Type B pancreatic cell (in vitro differentiated cells): ENCODE results near the gene SPCS2. TPM values are rescaled to one million over a fixed set of nuclear protein-coding genes. Genes with fewer than 3 reads are reported as not detected.

Experiments used
- DNase-seq: peaks from one replicate; pipeline ENCODE4 v3.0.0; 2021; ENCODE audit warnings: mixed read lengths; ENCODE audit not compliant: unreplicated experiment; ENCODE audit errors: extremely low spot score
- H3K27ac Mint-ChIP-seq: 2 replicates; pipeline ENCODE4 v1.8.0; 2021; ENCODE audit warnings: mild to moderate bottlenecking, mixed read lengths
- H3K27me3 Mint-ChIP-seq: 2 replicates; pipeline ENCODE4 v1.8.0; 2021; ENCODE audit warnings: mixed read lengths
- H3K36me3 Mint-ChIP-seq: 2 replicates; pipeline ENCODE4 v1.8.0; 2021; ENCODE audit warnings: mixed read lengths
- H3K4me1 Mint-ChIP-seq: one replicate; pipeline ENCODE4 v1.8.0; 2021; ENCODE audit warnings: mixed read lengths; ENCODE audit not compliant: unreplicated experiment
- H3K4me3 Mint-ChIP-seq: 2 replicates; pipeline ENCODE4 v1.8.0; 2021; ENCODE audit warnings: mild to moderate bottlenecking, mixed read lengths
- H3K9me3 Mint-ChIP-seq: 2 replicates; pipeline ENCODE4 v1.8.0; 2021; ENCODE audit warnings: mixed read lengths
- total RNA-seq: library from RNA; stranded (reverse); gene quantifications from 2 replicates; pipeline ENCODE4 v1.2.1, GENCODE V29; 2021; ENCODE audit warnings: low replicate concordance
- TF ChIP-seq, protein P1 (sequence below): fragments of 200-600 bp; sonication (generic); conservative IDR thresholded peaks from 2 replicates; pipeline ENCODE4 v1.5.0; 2021; ENCODE audit warnings: antibody characterized with exemption, mild to moderate bottlenecking

Gene SPCS2
- total RNA-seq, 1 donor from 2014 or later = 190 TPM

DNA sequence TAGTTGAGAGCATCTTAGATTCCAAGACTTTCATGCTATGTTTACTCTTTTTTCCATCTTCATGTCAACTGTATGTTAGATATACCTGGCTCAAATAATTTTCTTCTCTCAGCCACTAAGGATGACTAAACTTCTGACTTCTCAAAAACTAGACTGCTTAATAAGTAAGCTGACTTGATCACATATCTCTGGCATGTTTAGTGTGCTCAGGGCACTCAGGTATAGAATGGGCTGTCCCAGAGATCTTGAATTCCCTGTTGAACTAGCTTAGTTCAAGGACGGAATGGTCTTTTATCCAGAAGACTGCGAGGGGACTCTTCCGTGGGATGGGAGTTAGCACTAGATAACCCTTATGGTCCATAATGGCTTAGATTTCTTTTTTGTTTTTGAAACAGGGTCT lies 52.6 kb downstream of the SPCS2 start:
- no peaks in the 10 kb centered on the region for H3K9me3 Mint-ChIP-seq
- H3K4me1 Mint-ChIP-seq = no peaks in the 10 kb centered on the region
- TF ChIP-seq, protein P1, sequence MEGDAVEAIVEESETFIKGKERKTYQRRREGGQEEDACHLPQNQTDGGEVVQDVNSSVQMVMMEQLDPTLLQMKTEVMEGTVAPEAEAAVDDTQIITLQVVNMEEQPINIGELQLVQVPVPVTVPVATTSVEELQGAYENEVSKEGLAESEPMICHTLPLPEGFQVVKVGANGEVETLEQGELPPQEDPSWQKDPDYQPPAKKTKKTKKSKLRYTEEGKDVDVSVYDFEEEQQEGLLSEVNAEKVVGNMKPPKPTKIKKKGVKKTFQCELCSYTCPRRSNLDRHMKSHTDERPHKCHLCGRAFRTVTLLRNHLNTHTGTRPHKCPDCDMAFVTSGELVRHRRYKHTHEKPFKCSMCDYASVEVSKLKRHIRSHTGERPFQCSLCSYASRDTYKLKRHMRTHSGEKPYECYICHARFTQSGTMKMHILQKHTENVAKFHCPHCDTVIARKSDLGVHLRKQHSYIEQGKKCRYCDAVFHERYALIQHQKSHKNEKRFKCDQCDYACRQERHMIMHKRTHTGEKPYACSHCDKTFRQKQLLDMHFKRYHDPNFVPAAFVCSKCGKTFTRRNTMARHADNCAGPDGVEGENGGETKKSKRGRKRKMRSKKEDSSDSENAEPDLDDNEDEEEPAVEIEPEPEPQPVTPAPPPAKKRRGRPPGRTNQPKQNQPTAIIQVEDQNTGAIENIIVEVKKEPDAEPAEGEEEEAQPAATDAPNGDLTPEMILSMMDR = no peak
- no peaks in the 10 kb centered on the region for H3K27me3 Mint-ChIP-seq
- no peak for DNase-seq
- H3K4me3 Mint-ChIP-seq = no peak overlapping the region
- no peak overlapping the region for H3K27ac Mint-ChIP-seq
- H3K36me3 Mint-ChIP-seq = peaks cover 4% of the 10 kb centered on the region

DNA sequence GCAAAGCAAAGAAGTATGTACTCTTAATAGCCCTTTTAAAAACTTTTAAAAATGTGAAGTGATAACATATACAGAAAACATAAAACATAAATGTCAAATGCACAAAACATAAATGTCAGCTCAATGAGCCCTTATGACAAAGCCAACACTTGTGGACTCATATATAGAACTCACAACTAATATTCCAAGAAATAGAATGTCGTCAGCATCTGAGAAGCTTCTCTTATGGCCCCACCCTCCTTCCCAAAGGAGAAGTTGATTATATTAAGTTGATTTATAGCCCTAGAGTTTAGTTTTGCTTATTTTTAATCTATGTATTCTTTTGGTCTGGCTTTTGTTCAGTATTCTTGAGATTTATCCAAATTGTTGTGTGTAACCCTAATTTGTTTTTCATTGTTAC lies 53.5 kb downstream of the SPCS2 start:
- no peak for DNase-seq
- Mint-ChIP-seq H3K4me1 (no peaks in the 10 kb centered on the region), H3K4me3 (no peak overlapping the region), H3K27me3 (no peaks in the 10 kb centered on the region), H3K9me3 (no peaks in the 10 kb centered on the region), H3K36me3 (peaks cover 4% of the 10 kb centered on the region), H3K27ac (no peak overlapping the region)
- TF ChIP-seq, protein P1 = no peak

DNA sequence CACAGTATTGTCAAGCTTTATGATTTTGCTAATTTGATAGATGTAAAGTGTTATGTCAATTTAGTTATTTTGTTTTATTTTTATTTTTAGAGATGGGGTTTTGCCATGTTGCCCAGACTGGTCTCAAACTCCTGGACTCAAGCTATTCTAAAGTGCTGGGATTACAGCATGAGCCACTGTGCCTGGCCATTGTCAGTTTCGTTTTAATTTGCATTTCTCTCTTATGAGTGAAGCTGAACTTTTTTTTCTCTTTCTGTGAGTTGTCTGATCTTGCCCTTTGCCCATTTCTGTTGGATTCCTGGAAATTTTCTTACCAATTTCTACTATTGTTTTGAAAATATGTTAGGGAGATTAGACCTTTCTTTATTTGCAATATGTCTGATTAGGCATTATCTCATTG lies 55.1 kb downstream of the SPCS2 start:
- DNase-seq = no peak
- Mint-ChIP-seq H3K9me3 (no peaks in the 10 kb centered on the region), H3K36me3 (peaks cover 4% of the 10 kb centered on the region), H3K27me3 (no peaks in the 10 kb centered on the region), H3K27ac (no peak overlapping the region), H3K4me1 (no peaks in the 10 kb centered on the region), H3K4me3 (no peak overlapping the region)
- TF ChIP-seq, protein P1 = no peak

DNA sequence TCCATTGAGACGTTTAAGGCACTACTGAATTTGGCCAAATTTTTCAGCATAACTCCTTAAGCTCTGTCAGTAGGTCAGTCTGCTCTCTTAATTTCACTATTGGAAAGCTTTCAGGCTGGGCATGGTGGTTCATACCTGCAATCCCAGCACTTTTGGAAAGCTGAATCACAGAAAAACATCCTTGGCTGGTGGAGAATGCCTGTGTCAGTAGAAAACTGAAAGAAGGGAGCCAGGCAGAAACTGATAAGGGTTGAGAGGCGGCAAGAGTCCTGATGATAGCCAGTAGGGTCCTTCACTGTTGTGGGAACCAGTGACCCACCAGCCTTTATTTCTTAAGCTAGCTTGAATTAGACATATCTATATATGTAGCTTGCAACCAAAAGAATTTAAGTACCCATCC lies 62.3 kb downstream of the SPCS2 start:
- Mint-ChIP-seq H3K27me3 (no peaks in the 10 kb centered on the region), H3K27ac (no peak overlapping the region), H3K4me3 (no peak overlapping the region), H3K4me1 (no peaks in the 10 kb centered on the region), H3K9me3 (no peaks in the 10 kb centered on the region), H3K36me3 (peaks cover 3% of the 10 kb centered on the region)
- no peak for DNase-seq
- TF ChIP-seq, protein P1 = no peak

DNA sequence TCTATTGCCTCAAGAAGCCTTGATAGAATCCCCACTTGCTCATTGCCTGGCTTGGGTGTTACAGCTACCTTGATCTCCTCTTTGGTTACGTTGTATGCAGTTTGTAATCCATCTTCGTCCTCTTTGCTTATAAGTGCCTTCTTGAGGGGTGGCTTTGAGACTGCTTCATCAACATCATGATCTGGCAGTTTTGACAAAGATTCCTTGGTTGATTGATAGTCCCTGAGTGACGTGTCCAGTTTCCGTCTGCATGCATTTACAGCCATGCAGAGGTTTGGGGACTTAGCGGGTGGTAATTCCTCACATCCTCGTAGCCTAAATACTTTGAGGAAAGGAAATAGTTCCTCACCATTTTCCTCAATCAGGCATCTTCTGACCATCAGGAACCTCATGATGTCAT lies 62.8 kb downstream of the SPCS2 start:
- TF ChIP-seq, protein P1 = no peak
- Mint-ChIP-seq H3K27ac (no peak overlapping the region), H3K36me3 (peaks cover 3% of the 10 kb centered on the region), H3K4me1 (no peaks in the 10 kb centered on the region), H3K27me3 (no peaks in the 10 kb centered on the region), H3K4me3 (no peak overlapping the region), H3K9me3 (no peaks in the 10 kb centered on the region)
- no peak for DNase-seq

DNA sequence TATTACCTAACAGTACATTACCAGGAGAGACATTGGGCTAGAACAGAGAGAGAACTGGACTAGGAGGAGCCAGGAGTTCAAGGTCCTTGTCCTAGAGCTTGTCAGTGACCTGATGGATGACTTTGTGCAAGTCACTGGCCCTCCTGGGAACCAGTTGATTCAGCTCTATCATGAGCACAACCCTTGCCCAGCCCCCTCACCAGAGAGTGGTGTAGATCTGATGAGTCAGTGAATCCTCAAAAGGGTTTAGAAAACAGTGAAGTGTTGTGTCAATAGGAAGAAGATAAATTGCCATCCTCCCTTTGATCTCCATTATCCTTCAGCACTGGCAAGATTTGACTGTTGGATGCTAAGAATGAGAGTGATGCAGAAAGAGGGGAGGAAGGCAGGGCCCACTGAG lies 64.0 kb downstream of the SPCS2 start:
- no peak overlapping the region for H3K4me3 Mint-ChIP-seq
- peaks cover 3% of the 10 kb centered on the region for H3K36me3 Mint-ChIP-seq
- H3K27me3 Mint-ChIP-seq = no peaks in the 10 kb centered on the region
- no peaks in the 10 kb centered on the region for H3K9me3 Mint-ChIP-seq
- DNase-seq = no peak
- TF ChIP-seq, protein P1 = no peak
- no peak overlapping the region for H3K27ac Mint-ChIP-seq
- no peaks in the 10 kb centered on the region for H3K4me1 Mint-ChIP-seq
